GM06990 (cell line): ENCODE data around the gene PHACTR3.

Source experiments
- DNase-seq: peaks from one replicate; pipeline ENCODE4 v3.0.0-alpha.2; 2011; ENCODE audit not compliant: insufficient read length; ENCODE audit errors: extremely low read depth
- H3K27me3 ChIP-seq: replicated peaks from 2 replicates; pipeline ENCODE4 v1.6.0; 2011; ENCODE audit warnings: low read length; ENCODE audit not compliant: control insufficient read depth, insufficient read depth
- H3K36me3 ChIP-seq: 2 replicates; pipeline ENCODE4 v1.5.1; 2011; ENCODE audit warnings: low read length; ENCODE audit not compliant: control insufficient read depth, insufficient read depth
- H3K4me3 ChIP-seq: replicated peaks from 2 replicates; pipeline ENCODE4 v1.5.1; 2011; ENCODE audit warnings: low read depth, mild to moderate bottlenecking, control low read depth, low read length
- CTCF ChIP-seq: IDR thresholded peaks from 2 replicates; pipeline ENCODE4 v1.5.1; 2011; ENCODE audit warnings: low read length, control low read depth, mild to moderate bottlenecking, inconsistent platforms; ENCODE audit not compliant: insufficient read depth, poor library complexity, severe bottlenecking

Gene PHACTR3

GRCh38 chr20:59718751-59719150 is 114.4 kb downstream of the PHACTR3 start:
- DNase-seq, result no peak
- no peak for TF ChIP-seq CTCF
- Histone ChIP-seq H3K27me3 (no peaks in the 10 kb centered on the region), H3K4me3 (no peak overlapping the region), H3K36me3 (no peaks in the 10 kb centered on the region)

GRCh38 chr20:59720013-59720412 is 115.7 kb downstream of the PHACTR3 start:
- H3K27me3 ChIP-seq, result no peaks in the 10 kb centered on the region
- no peak for DNase-seq

GRCh38 chr20:59721386-59721785 is 117.0 kb downstream of the PHACTR3 start:
- H3K36me3 ChIP-seq, result no peaks in the 10 kb centered on the region
- TF ChIP-seq CTCF, result no peak
- no peak for DNase-seq
- no peaks in the 10 kb centered on the region for H3K27me3 ChIP-seq
- no peak overlapping the region for H3K4me3 ChIP-seq

More at GRCh38 chr20:59720013-59720412, 115.7 kb downstream of the PHACTR3 start:
- Histone ChIP-seq H3K36me3 (no peaks in the 10 kb centered on the region), H3K4me3 (no peak overlapping the region)
- no peak for TF ChIP-seq CTCF

- H3K4me3 ChIP-seq, result no peak overlapping the region
- DNase-seq, result no peak
- TF ChIP-seq CTCF, result no peak
- H3K27me3 ChIP-seq, result no peaks in the 10 kb centered on the region
- no peaks in the 10 kb centered on the region for H3K36me3 ChIP-seq
Measured at GRCh38 chr20:59723108-59723500, 118.8 kb downstream of the PHACTR3 start.

GRCh38 chr20:59723607-59724456 is 119.5 kb downstream of the PHACTR3 start:
- H3K36me3 ChIP-seq, result no peaks in the 10 kb centered on the region
- no peaks in the 10 kb centered on the region for H3K27me3 ChIP-seq
- DNase-seq, result no peak

More at GRCh38 chr20:59723607-59724456, 119.5 kb downstream of the PHACTR3 start:
- H3K4me3 ChIP-seq, result no peak overlapping the region
- no peak for TF ChIP-seq CTCF
